ENCODE measurements around the gene RABGAP1L. TPM values are rescaled to one million over a fixed set of nuclear protein-coding genes. Genes with fewer than 3 reads are reported as not detected.
"Not testable (repeated sequence)": the region's sequence is repeated elsewhere in the genome, so short reads cannot be mapped to it uniquely, and the experiment has no call there.

RABGAP1L gene
- total RNA-seq, 2 experiments from 2014 or later, result 98.1 to 158 TPM

- Histone ChIP-seq H3K36me3 (ENCODE audit: insufficient read depth, low read length) (peaks cover 30% of the 10 kb centered on the region), H3K79me2 (ENCODE audit: insufficient read depth, low read depth, low read length) (peaks cover 93% of the 10 kb centered on the region), H2AFZ (ENCODE audit: low read length) (no peak overlapping the region), H3K4me3 (ENCODE audit: low read depth, low read length, poor library complexity, severe bottlenecking) (no peak overlapping the region), H3K27ac (ENCODE audit: low read depth, low read length, poor library complexity, severe bottlenecking) (no peak overlapping the region), H3K4me2 (ENCODE audit: low read length) (no peak overlapping the region), H3K9me3 (ENCODE audit: low read length) (no peaks in the 10 kb centered on the region), H4K20me1 (ENCODE audit: insufficient read depth, low read length) (no peaks in the 10 kb centered on the region), H3K9me2 (ENCODE audit: insufficient read depth, low read length) (no peaks in the 10 kb centered on the region), H3K4me1 (ENCODE audit: insufficient read depth, low read length, poor library complexity, severe bottlenecking) (peaks cover 48% of the 10 kb centered on the region)
- ChIA-PET CTCF (ENCODE audit: unreplicated experiment) (interaction anchor here (0.6 kb wide), 1 partner anchor 18 kb away, joined by 4 read pairs; no protein-coding TSS in a partner anchor), POLR2A (interaction anchor here (0.5 to 0.6 kb wide), 2 partner anchors 147 to 722 kb away, joined by 3 read pairs; no protein-coding TSS in a partner anchor)
- no peak for DNase-seq (ENCODE audit: low spot score)
- intact Hi-C loops (cut with micrococcal nuclease; ENCODE audit: unreplicated experiment), result no loop called here
- TF ChIP-seq EZH2phosphoT487 (IDR thresholded peaks at IDR 0.05; ENCODE audit: borderline replicate concordance, low read depth, low read length), result no peak
- TF ChIP-seq, protein P1, sequence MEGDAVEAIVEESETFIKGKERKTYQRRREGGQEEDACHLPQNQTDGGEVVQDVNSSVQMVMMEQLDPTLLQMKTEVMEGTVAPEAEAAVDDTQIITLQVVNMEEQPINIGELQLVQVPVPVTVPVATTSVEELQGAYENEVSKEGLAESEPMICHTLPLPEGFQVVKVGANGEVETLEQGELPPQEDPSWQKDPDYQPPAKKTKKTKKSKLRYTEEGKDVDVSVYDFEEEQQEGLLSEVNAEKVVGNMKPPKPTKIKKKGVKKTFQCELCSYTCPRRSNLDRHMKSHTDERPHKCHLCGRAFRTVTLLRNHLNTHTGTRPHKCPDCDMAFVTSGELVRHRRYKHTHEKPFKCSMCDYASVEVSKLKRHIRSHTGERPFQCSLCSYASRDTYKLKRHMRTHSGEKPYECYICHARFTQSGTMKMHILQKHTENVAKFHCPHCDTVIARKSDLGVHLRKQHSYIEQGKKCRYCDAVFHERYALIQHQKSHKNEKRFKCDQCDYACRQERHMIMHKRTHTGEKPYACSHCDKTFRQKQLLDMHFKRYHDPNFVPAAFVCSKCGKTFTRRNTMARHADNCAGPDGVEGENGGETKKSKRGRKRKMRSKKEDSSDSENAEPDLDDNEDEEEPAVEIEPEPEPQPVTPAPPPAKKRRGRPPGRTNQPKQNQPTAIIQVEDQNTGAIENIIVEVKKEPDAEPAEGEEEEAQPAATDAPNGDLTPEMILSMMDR (conservative IDR thresholded peaks at IDR 0.05; ENCODE audit: low read length), result no peak
- BruUV-seq (replicated peaks), result no TSS peak
These were observed 11.8 kb downstream of the RABGAP1L start for GRCh38 chr1:174171073-174171472.

- Histone ChIP-seq H3K27ac (ENCODE audit: low read depth, low read length, poor library complexity, severe bottlenecking) (no peak overlapping the region), H3K79me2 (ENCODE audit: insufficient read depth, low read depth, low read length) (peaks cover 68% of the 10 kb centered on the region), H3K36me3 (ENCODE audit: insufficient read depth, low read length) (peaks cover 27% of the 10 kb centered on the region), H3K9me2 (ENCODE audit: insufficient read depth, low read length) (no peaks in the 10 kb centered on the region), H3K4me1 (ENCODE audit: insufficient read depth, low read length, poor library complexity, severe bottlenecking) (peaks cover 14% of the 10 kb centered on the region), H3K9me3 (ENCODE audit: low read length) (no peaks in the 10 kb centered on the region), H2AFZ (ENCODE audit: low read length) (no peak overlapping the region), H3K4me2 (ENCODE audit: low read length) (no peak overlapping the region), H4K20me1 (ENCODE audit: insufficient read depth, low read length) (no peaks in the 10 kb centered on the region), H3K4me3 (ENCODE audit: low read depth, low read length, poor library complexity, severe bottlenecking) (no peak overlapping the region)
- no TSS peak for BruUV-seq (replicated peaks)
- DNase-seq (ENCODE audit: low spot score), result no peak
- CTCF ChIA-PET (ENCODE audit: unreplicated experiment), result interaction anchor here (0.7 kb wide), 1 partner anchor 755 kb away, joined by 3 read pairs; no protein-coding TSS in a partner anchor
- TF ChIP-seq, protein P1 (conservative IDR thresholded peaks at IDR 0.05; ENCODE audit: low read length), result no peak
- no peak for TF ChIP-seq EZH2phosphoT487 (IDR thresholded peaks at IDR 0.05; ENCODE audit: borderline replicate concordance, low read depth, low read length)
- intact Hi-C loops (cut with micrococcal nuclease; ENCODE audit: unreplicated experiment), result no loop called here
- POLR2A ChIA-PET, result interaction anchor here (0.8 to 2.9 kb wide), 7 partner anchors 13 to 170 kb away, joined by 3 to 11 read pairs (median 5); no protein-coding TSS in a partner anchor
These were observed 15.4 kb downstream of the RABGAP1L start for GRCh38 chr1:174174461-174175329.

GRCh38 chr1:174178459-174178858 is 19.1 kb downstream of the RABGAP1L start:
- H3K4me2 ChIP-seq (ENCODE audit: low read length); H3K9me2 ChIP-seq (ENCODE audit: insufficient read depth, low read length); H3K9me3 ChIP-seq (ENCODE audit: low read length); H2AFZ ChIP-seq (ENCODE audit: low read length); H3K4me3 ChIP-seq (ENCODE audit: low read depth, low read length, poor library complexity, severe bottlenecking); CTCF ChIA-PET (ENCODE audit: unreplicated experiment); intact Hi-C loops (cut with micrococcal nuclease; ENCODE audit: unreplicated experiment); DNase-seq (ENCODE audit: low spot score); BruUV-seq (replicated peaks); H3K27ac ChIP-seq (ENCODE audit: low read depth, low read length, poor library complexity, severe bottlenecking); H3K4me1 ChIP-seq (ENCODE audit: insufficient read depth, low read length, poor library complexity, severe bottlenecking): not testable (repeated sequence)
- Histone ChIP-seq H3K79me2 (ENCODE audit: insufficient read depth, low read depth, low read length) (peaks cover 53% of the 10 kb centered on the region), H3K36me3 (ENCODE audit: insufficient read depth, low read length) (peaks cover 25% of the 10 kb centered on the region), H4K20me1 (ENCODE audit: insufficient read depth, low read length) (peaks cover 13% of the 10 kb centered on the region; the same call in 1 of the 2 replicates)
- POLR2A ChIA-PET, result interaction anchor here (0.8 to 1.1 kb wide), 3 partner anchors 8 to 28 kb away, joined by 4 to 6 read pairs (median 4); no protein-coding TSS in a partner anchor

All from OCI-LY7 (cell line).